PC-3 (cell line): ENCODE results near the gene CENPA. TPM values are rescaled to one million over a fixed set of nuclear protein-coding genes. Genes with fewer than 3 reads are reported as not detected.

ENCODE experiments used
- ATAC-seq: fragments of 200-7000 bp; cut with Tn5 transposase; 2 replicates; pipeline ENCODE4 v1.9.1; 2020; ENCODE audit warnings: mild to moderate bottlenecking, moderate library complexity
- Bru-seq: library from RNA; stranded (reverse); fragments of 400-500 nt; gene quantifications from one replicate; lab custom pipeline; 2021; lab: Mats Ljungman, UMichigan
- BruChase-seq, 2 experiments: library from RNA; stranded (reverse); fragments of 400-500 nt; gene quantifications; one replicate each; lab custom pipeline; 2021; lab: Mats Ljungman, UMichigan
- BruUV-seq: library from RNA; stranded (reverse); fragments of 400-500 nt; replicated peaks from 2 replicates; lab custom pipeline; 2021; lab: Mats Ljungman, UMichigan
- CTCF ChIA-PET: fragments of 300-600 bp; sonication (Branson Sonifier 250); formaldehyde crosslinking; loops from one replicate; lab custom pipeline; 2022; ENCODE audit warnings: antibody characterized with exemption; lab: Charles Lee
- POLR2A ChIA-PET: fragments of 300-600 bp; sonication (Branson Sonifier 250); formaldehyde crosslinking; loops from one replicate; lab custom pipeline; 2022; ENCODE audit warnings: antibody characterized with exemption; ENCODE audit not compliant: unreplicated experiment; lab: Charles Lee
- DNase-seq: peaks from one replicate; pipeline ENCODE4 v3.0.0-alpha.2; 2015
- H2AFZ ChIP-seq: fragments of 300-600 bp; sonication (generic); 2 replicates; pipeline ENCODE4 v1.6.0; 2016; ENCODE audit warnings: antibody characterized with exemption, low read length
- H3F3A ChIP-seq: fragments of 300-600 bp; sonication (generic); one replicate; pipeline ENCODE4 v1.6.0; 2017; ENCODE audit warnings: antibody characterized with exemption, low read length, control low read depth, mild to moderate bottlenecking; ENCODE audit not compliant: unreplicated experiment
- H3K27ac ChIP-seq: fragments of 300-600 bp; sonication (generic); 2 replicates; pipeline ENCODE4 v1.5.1; 2016; ENCODE audit warnings: mild to moderate bottlenecking, low read length
- H3K27me3 ChIP-seq: fragments of 300-600 bp; sonication (generic); 2 replicates; pipeline ENCODE4 v1.6.1; 2016; ENCODE audit warnings: low read length, mixed read lengths
- H3K36me3 ChIP-seq: fragments of 300-600 bp; sonication (generic); 2 replicates; pipeline ENCODE4 v1.6.1; 2016; ENCODE audit warnings: low read depth, mixed run types, low read length, mixed read lengths
- H3K4me1 ChIP-seq: fragments of 300-600 bp; sonication (generic); 2 replicates; pipeline ENCODE4 v1.5.1; 2016; ENCODE audit warnings: low read length; ENCODE audit not compliant: insufficient read depth
- H3K4me2 ChIP-seq: fragments of 300-600 bp; sonication (generic); 2 replicates; pipeline ENCODE4 v1.6.0; 2016; ENCODE audit warnings: low read length
- H3K4me3 ChIP-seq: fragments of 300-600 bp; sonication (generic); 2 replicates; pipeline ENCODE4 v1.5.1; 2016; ENCODE audit warnings: mild to moderate bottlenecking, low read length, mixed read lengths
- H3K79me2 ChIP-seq: fragments of 300-600 bp; sonication (generic); 2 replicates; pipeline ENCODE4 v1.6.1; 2017; ENCODE audit warnings: low read length, mixed read lengths
- H3K9ac ChIP-seq: fragments of 300-600 bp; sonication (generic); 2 replicates; pipeline ENCODE4 v1.6.0; 2016; ENCODE audit warnings: mild to moderate bottlenecking, low read length
- H3K9me2 ChIP-seq: fragments of 300-600 bp; sonication (generic); replicated peaks from 2 replicates; pipeline ENCODE4 v1.6.1; 2016; ENCODE audit warnings: mixed run types, low read length, mixed read lengths
- H3K9me3 ChIP-seq: fragments of 300-600 bp; sonication (generic); 2 replicates; pipeline ENCODE4 v1.6.1; 2016; ENCODE audit warnings: low read length, mixed read lengths
- H4K20me1 ChIP-seq: fragments of 300-600 bp; sonication (generic); 2 replicates; pipeline ENCODE4 v1.6.1; 2016; ENCODE audit warnings: low read length, mixed read lengths
- CTCF ChIP-seq: fragments of 300-600 bp; sonication (generic); conservative IDR thresholded peaks from 2 replicates; pipeline ENCODE4 v1.5.1; 2017; ENCODE audit warnings: antibody characterized with exemption, low read depth, mild to moderate bottlenecking, low read length
- EZH2 ChIP-seq: fragments of 300-600 bp; sonication (generic); IDR thresholded peaks from one replicate; pipeline ENCODE4 v1.6.1; 2017; ENCODE audit warnings: antibody characterized with exemption, mild to moderate bottlenecking, low read length; ENCODE audit not compliant: unreplicated experiment
- EZH2phosphoT487 ChIP-seq: fragments of 300-600 bp; sonication (generic); IDR thresholded peaks from 2 replicates; pipeline ENCODE4 v1.6.1; 2018; ENCODE audit warnings: mild to moderate bottlenecking, antibody characterized with exemption, low read length, borderline replicate concordance
- intact Hi-C: fragments of 100-400 bp; cut with micrococcal nuclease; formaldehyde crosslinking; loops from 2 replicates; pipeline ENCODE4 v1.9.0; 2023
- long read RNA-seq: library from polyadenylated mRNA; unstranded; transcript quantifications from one replicate; pipeline ENCODE4 v2.0.0, GENCODE V29; 2021; ENCODE audit not compliant: unreplicated experiment
- total RNA-seq: library from RNA; depleted of rRNA; stranded (reverse); fragments of >200 nt; gene quantifications from 2 replicates; pipeline ENCODE4 v1.2.3, GENCODE V29; 2014; rRNA removed

Gene CENPA
- total RNA-seq, result 40.8 and 42.4 TPM in 2 replicates
- percentile 69 among the genes with signal in this experiment for Bru-seq, nascent RNA
- BruChase-seq, experiment 1, labeled RNA remaining after a 6-hour chase, result percentile 84 among the genes with signal in this experiment
- percentile 62 among the genes with signal in this experiment for BruChase-seq, experiment 2, labeled RNA remaining after a 2-hour chase
- long read RNA-seq, transcript CENPA-202 (5 exons, 1,452 nt), result major isoform, 6 of 32 reads
- long read RNA-seq, partial matches to known transcripts, result 1 of 32 reads
- long read RNA-seq, other reads (novel, unspliced or antisense), result 22 of 32 reads

- POLR2A ChIA-PET, result no interaction called here
- BruUV-seq, result no TSS peak
- TF ChIP-seq CTCF (no peak), EZH2 (no peak), EZH2phosphoT487 (no peak)
These were observed at the start of gene CENPA for GRCh38 chr2:26785431-26786206. Gene CENPA, plus strand, starts transcription at chr2:26786056. Its CDS starts 141 bp downstream, at chr2:26786197.

GRCh38 chr2:26737221-26737620 lies 48.6 kb upstream of the CENPA start:
- no peaks in the 10 kb centered on the region for H3K9me2 ChIP-seq
- ATAC-seq (no peak), DNase-seq (no peak)
- no TSS peak for BruUV-seq
- no peaks in the 10 kb centered on the region for H3F3A ChIP-seq
- no peak overlapping the region for H3K27ac ChIP-seq
- H3K36me3 ChIP-seq, result no peaks in the 10 kb centered on the region
- ChIA-PET POLR2A (no interaction called here), CTCF (interaction anchor here (0.7 kb wide), 1 partner anchor 130 kb away, joined by 3 read pairs; no protein-coding TSS in a partner anchor)
- no peak overlapping the region for H3K9ac ChIP-seq
- no peaks in the 10 kb centered on the region for H3K9me3 ChIP-seq
- H3K79me2 ChIP-seq, result no peaks in the 10 kb centered on the region
- H2AFZ ChIP-seq, result no peak overlapping the region
- H3K27me3 ChIP-seq, result no peaks in the 10 kb centered on the region
- TF ChIP-seq CTCF (no peak), EZH2phosphoT487 (no peak), EZH2 (no peak)
- H3K4me1 ChIP-seq, result no peaks in the 10 kb centered on the region
- intact Hi-C loops, result no loop called here
- H4K20me1 ChIP-seq, result no peaks in the 10 kb centered on the region
- H3K4me3 ChIP-seq, result no peak overlapping the region
- H3K4me2 ChIP-seq, result no peak overlapping the region

More at GRCh38 chr2:26785431-26786206, at the start of gene CENPA:
- peak within 1 kb of the TSS; percentile 28 for H3K27ac ChIP-seq
- H3F3A ChIP-seq, result no peaks in the 10 kb centered on the region
- H3K9ac ChIP-seq, result peak within 1 kb of the TSS; percentile 78
- CTCF ChIA-PET, result no interaction called here
- peaks cover 14% of the 10 kb centered on the region for H3K4me1 ChIP-seq
- H3K9me2 ChIP-seq, result no peaks in the 10 kb centered on the region
- peak within 1 kb of the TSS; percentile 76 for H3K4me3 ChIP-seq
- no peaks in the 10 kb centered on the region for H3K27me3 ChIP-seq
- peak within 1 kb of the TSS; percentile 77 for H3K4me2 ChIP-seq
- intact Hi-C loops, result no loop called here
- peaks cover 46% of the 10 kb centered on the region for H3K79me2 ChIP-seq
- H3K36me3 ChIP-seq, result peaks cover 11% of the 10 kb centered on the region; the same call in 1 of the 2 replicates
- peaks cover 8% of the 10 kb centered on the region; the same call in 1 of the 2 replicates for H4K20me1 ChIP-seq
- H3K9me3 ChIP-seq, result no peaks in the 10 kb centered on the region
- ATAC-seq (peak; percentile 99), DNase-seq (peak; percentile 99)
- H2AFZ ChIP-seq, result peak within 1 kb of the TSS; percentile 90
